ENCODE measurements around the gene PKP3. TPM values are rescaled to one million over a fixed set of nuclear protein-coding genes. Genes with fewer than 3 reads are reported as not detected.
"Not testable (repeated sequence)": the region's sequence is repeated elsewhere in the genome, so short reads cannot be mapped to it uniquely, and the experiment has no call there.

Gene PKP3
- total RNA-seq, 1 donor from 2014 or later = not detected

- H3K4me1 Mint-ChIP-seq (ENCODE audit: low read depth) = no peaks in the 10 kb centered on the region
- intact Hi-C loops (cut with micrococcal nuclease) = no loop called here
Observed at GRCh38 chr11:379205-380094, 14.6 kb upstream of the PKP3 start.

DNA sequence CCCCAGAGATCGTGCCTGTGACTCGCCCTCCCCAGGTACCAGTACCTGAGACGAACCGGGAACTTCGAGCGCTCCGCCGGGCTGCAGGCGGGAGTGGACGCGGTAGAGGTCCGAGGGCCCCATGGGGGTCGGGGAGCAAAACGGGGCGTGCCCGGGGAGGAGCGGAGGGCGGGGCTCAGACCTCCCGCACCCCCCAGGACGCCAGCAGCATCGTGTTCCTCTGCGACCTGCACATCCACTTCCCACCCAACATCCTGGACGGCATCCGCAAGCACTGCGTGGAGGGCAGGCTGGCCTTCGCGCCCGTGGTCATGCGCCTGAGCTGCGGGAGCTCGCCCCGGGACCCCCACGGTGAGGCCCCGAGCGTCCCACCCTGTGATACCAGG lies 13.9 kb upstream of the PKP3 start:
- Mint-ChIP-seq H3K27me3 (ENCODE audit: insufficient read depth) (peaks cover 6% of the 10 kb centered on the region), H3K4me1 (ENCODE audit: low read depth) (no peaks in the 10 kb centered on the region), H3K9me3 (no peaks in the 10 kb centered on the region), H3K36me3 (ENCODE audit: low read depth) (no peaks in the 10 kb centered on the region), H3K27ac (no peak overlapping the region), H3K4me3 (no peak overlapping the region)
- DNase-seq (ENCODE audit: low spot score) = no peak
- intact Hi-C loops (cut with micrococcal nuclease) = no loop called here

More at GRCh38 chr11:379205-380094, 14.6 kb upstream of the PKP3 start:
- no peaks in the 10 kb centered on the region for H3K36me3 Mint-ChIP-seq (ENCODE audit: low read depth)
- H3K4me3 Mint-ChIP-seq = no peak overlapping the region
- DNase-seq (ENCODE audit: low spot score) = no peak
- H3K9me3 Mint-ChIP-seq = no peaks in the 10 kb centered on the region
- no peak overlapping the region for H3K27ac Mint-ChIP-seq
- H3K27me3 Mint-ChIP-seq (ENCODE audit: insufficient read depth) = peaks cover 6% of the 10 kb centered on the region

DNA sequence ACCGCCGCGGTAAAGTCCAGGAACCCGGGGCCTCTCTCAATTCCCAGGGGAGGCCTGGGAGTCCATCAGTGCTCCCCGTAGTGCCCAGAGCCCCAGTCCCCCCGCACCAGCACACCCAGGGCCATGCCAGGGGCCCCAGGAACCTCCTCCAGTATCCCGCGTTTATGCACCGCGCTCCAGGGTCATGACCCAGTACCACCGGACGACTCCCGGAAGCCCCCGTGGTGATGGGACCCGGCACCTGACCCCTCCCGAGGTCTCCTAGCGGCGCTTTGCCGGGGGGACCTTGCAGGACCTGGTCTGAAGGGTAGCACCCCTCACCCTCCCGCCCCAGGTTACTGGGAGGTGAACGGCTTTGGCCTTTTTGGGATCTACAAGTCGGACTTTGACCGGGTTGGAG lies 13.5 kb upstream of the PKP3 start:
- DNase-seq (ENCODE audit: low spot score) = no peak
- H3K4me1 Mint-ChIP-seq (ENCODE audit: low read depth) = no peaks in the 10 kb centered on the region
- H3K27ac Mint-ChIP-seq = no peak overlapping the region
- no peaks in the 10 kb centered on the region for H3K36me3 Mint-ChIP-seq (ENCODE audit: low read depth)
- H3K4me3 Mint-ChIP-seq = no peak overlapping the region
- intact Hi-C loops (cut with micrococcal nuclease) = no loop called here
- H3K27me3 Mint-ChIP-seq (ENCODE audit: insufficient read depth) = peaks cover 6% of the 10 kb centered on the region
- no peaks in the 10 kb centered on the region for H3K9me3 Mint-ChIP-seq

DNA sequence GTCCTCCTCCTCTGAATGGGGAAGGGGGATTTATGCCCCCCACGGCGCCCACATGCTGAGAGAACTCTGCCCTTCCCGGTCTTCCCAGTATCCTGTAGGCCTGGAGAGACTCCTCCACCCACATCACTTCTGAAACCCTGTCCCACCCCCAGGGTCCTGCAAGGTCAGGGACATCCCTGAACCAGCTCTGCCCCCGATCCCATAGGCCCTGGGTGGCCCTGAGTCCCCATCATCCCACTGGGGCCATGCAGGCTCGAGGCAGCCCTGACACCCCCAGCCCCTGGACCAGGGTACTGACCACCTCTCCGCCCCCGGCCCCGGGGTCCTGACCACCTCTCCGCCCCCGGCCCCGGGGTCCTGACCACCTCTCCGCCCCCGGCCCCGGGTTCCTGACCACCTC lies 13.0 kb upstream of the PKP3 start:
- Mint-ChIP-seq H3K4me3 (no peak overlapping the region), H3K9me3 (no peaks in the 10 kb centered on the region), H3K36me3 (ENCODE audit: low read depth) (no peaks in the 10 kb centered on the region), H3K27ac (no peak overlapping the region), H3K4me1 (ENCODE audit: low read depth) (no peaks in the 10 kb centered on the region), H3K27me3 (ENCODE audit: insufficient read depth) (peaks cover 6% of the 10 kb centered on the region)
- no peak for DNase-seq (ENCODE audit: low spot score)
- intact Hi-C loops (cut with micrococcal nuclease) = no loop called here

- no peak overlapping the region for H3K27ac Mint-ChIP-seq
Observed at GRCh38 chr11:381501-382072, 12.4 kb upstream of the PKP3 start.

GRCh38 chr11:382081-382629 lies 11.9 kb upstream of the PKP3 start:
- peaks cover 7% of the 10 kb centered on the region for H3K9me3 Mint-ChIP-seq
- intact Hi-C loops (cut with micrococcal nuclease) = no loop called here
- no peak for DNase-seq (ENCODE audit: low spot score)
- H3K4me3 Mint-ChIP-seq = no peak overlapping the region
- H3K27me3 Mint-ChIP-seq (ENCODE audit: insufficient read depth) = peaks cover 8% of the 10 kb centered on the region
- H3K4me1 Mint-ChIP-seq (ENCODE audit: low read depth) = no peaks in the 10 kb centered on the region
- H3K27ac Mint-ChIP-seq = no peak overlapping the region
- H3K36me3 Mint-ChIP-seq (ENCODE audit: low read depth) = no peaks in the 10 kb centered on the region

More at GRCh38 chr11:381501-382072, 12.4 kb upstream of the PKP3 start:
- H3K4me1 Mint-ChIP-seq (ENCODE audit: low read depth) = no peaks in the 10 kb centered on the region
- peaks cover under 1% of the 10 kb centered on the region for H3K9me3 Mint-ChIP-seq
- no peak overlapping the region for H3K4me3 Mint-ChIP-seq
- H3K27me3 Mint-ChIP-seq (ENCODE audit: insufficient read depth) = peaks cover 6% of the 10 kb centered on the region
- no peaks in the 10 kb centered on the region for H3K36me3 Mint-ChIP-seq (ENCODE audit: low read depth)
- no peak for DNase-seq (ENCODE audit: low spot score)
- intact Hi-C loops (cut with micrococcal nuclease) = no loop called here

- no peak overlapping the region for H3K4me3 Mint-ChIP-seq
- H3K9me3 Mint-ChIP-seq = peaks cover 8% of the 10 kb centered on the region
- no peaks in the 10 kb centered on the region for H3K4me1 Mint-ChIP-seq (ENCODE audit: low read depth)
- DNase-seq (ENCODE audit: low spot score) = no peak
- H3K27me3 Mint-ChIP-seq (ENCODE audit: insufficient read depth) = peaks cover 9% of the 10 kb centered on the region
- H3K27ac Mint-ChIP-seq = no peak overlapping the region
- intact Hi-C loops (cut with micrococcal nuclease) = no loop called here
- no peaks in the 10 kb centered on the region for H3K36me3 Mint-ChIP-seq (ENCODE audit: low read depth)
Observed at GRCh38 chr11:383431-383830, 10.6 kb upstream of the PKP3 start.

DNA sequence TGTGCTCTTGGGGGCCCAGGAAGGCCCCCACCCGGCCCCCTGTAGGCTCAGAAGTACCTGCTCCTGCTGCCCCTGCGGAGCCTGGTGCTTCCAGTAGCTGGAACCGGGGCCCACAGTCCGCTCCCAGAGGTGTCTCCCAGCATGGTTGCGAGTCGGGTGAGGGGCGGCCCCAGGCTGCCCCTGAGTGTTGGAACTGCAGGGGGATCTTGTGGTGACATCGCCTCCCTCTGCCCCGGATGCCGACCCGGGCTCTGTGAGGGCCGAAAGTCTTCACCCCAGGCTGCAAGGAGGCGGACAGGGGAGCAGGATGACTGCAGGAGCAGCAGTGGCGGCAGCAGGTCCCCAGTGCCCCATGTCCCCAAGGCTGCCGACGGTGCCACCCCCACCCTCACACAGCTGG lies 9.5 kb upstream of the PKP3 start:
- H3K4me3 Mint-ChIP-seq = no peak overlapping the region
- no peak overlapping the region for H3K27ac Mint-ChIP-seq
- H3K9me3 Mint-ChIP-seq = peaks cover 8% of the 10 kb centered on the region
- no peaks in the 10 kb centered on the region for H3K36me3 Mint-ChIP-seq (ENCODE audit: low read depth)
- no peaks in the 10 kb centered on the region for H3K4me1 Mint-ChIP-seq (ENCODE audit: low read depth)
- intact Hi-C loops (cut with micrococcal nuclease) = no loop called here
- H3K27me3 Mint-ChIP-seq (ENCODE audit: insufficient read depth) = peaks cover 12% of the 10 kb centered on the region
- no peak for DNase-seq (ENCODE audit: low spot score)

- no peak overlapping the region for H3K27ac Mint-ChIP-seq
- H3K27me3 Mint-ChIP-seq (ENCODE audit: insufficient read depth) = peaks cover 12% of the 10 kb centered on the region
- H3K9me3 Mint-ChIP-seq = peaks cover 8% of the 10 kb centered on the region
- H3K36me3 Mint-ChIP-seq (ENCODE audit: low read depth) = no peaks in the 10 kb centered on the region
- no peak overlapping the region for H3K4me3 Mint-ChIP-seq
- intact Hi-C loops (cut with micrococcal nuclease) = no loop called here
- no peak for DNase-seq (ENCODE audit: low spot score)
- H3K4me1 Mint-ChIP-seq (ENCODE audit: low read depth) = no peaks in the 10 kb centered on the region
Observed at GRCh38 chr11:385594-386351, 8.2 kb upstream of the PKP3 start.

DNA sequence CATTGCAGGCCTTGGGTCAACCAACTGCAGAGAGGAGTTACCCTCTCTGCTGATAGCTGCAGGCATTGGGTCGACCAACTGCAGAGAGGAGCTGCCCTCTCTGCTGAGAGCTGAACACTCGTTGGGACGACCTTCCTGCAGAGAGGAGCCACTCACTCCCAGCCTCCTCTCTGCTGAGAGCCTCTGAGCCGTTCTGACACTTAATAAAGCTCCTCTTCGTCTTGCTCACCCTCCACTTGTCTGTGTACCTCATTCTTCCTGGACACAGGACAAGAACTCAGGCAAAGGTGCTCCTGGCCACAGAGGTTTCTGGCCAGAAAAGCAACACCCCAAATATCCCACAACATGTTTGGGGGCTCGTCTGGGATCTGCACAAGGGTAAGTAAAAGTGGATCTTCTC lies 7.5 kb upstream of the PKP3 start:
- no peaks in the 10 kb centered on the region for H3K36me3 Mint-ChIP-seq (ENCODE audit: low read depth)
- no peaks in the 10 kb centered on the region for H3K4me1 Mint-ChIP-seq (ENCODE audit: low read depth)
- DNase-seq (ENCODE audit: low spot score) = no peak
- no peak overlapping the region for H3K27ac Mint-ChIP-seq
- intact Hi-C loops (cut with micrococcal nuclease) = no loop called here
- no peak overlapping the region for H3K4me3 Mint-ChIP-seq
- peaks cover 12% of the 10 kb centered on the region for H3K27me3 Mint-ChIP-seq (ENCODE audit: insufficient read depth)
- peaks cover 8% of the 10 kb centered on the region for H3K9me3 Mint-ChIP-seq

DNA sequence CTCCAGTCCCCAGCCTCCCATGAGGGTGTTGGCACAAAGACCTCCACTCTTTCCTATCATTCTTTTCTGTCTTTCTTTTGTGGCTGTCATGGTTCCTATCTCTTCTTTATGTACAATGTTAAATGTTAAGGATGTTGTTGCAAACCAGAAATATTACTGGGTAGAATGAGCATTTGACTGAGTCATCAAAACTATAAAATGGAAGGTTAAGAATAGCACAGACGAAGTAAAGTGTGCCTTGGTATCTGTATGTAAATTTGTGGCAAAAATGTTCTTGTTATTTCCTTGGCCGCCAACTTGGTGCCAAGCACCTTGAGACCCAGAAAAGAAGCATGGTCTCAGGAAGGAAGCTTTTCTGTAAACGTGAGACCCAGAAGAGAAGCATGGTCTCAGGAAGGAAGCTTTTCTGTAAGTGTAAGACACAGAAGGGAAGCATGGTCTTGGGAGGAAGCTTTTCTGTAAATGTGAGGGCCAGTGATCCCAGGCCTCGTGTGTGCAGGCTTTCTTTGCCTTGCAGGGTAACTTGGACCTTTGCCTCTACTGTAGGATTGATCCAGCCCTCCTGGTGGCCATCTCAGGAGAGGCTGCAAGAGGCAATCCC lies 6.7 kb upstream of the PKP3 start:
- Mint-ChIP-seq H3K9me3 (peaks cover 8% of the 10 kb centered on the region), H3K36me3 (ENCODE audit: low read depth) (no peaks in the 10 kb centered on the region), H3K27me3 (ENCODE audit: insufficient read depth) (peaks cover 9% of the 10 kb centered on the region), H3K4me1 (ENCODE audit: low read depth) (no peaks in the 10 kb centered on the region), H3K4me3 (no peak overlapping the region), H3K27ac (no peak overlapping the region)
- intact Hi-C loops (cut with micrococcal nuclease) = no loop called here
- no peak for DNase-seq (ENCODE audit: low spot score)

GRCh38 chr11:389369-389768 lies 4.6 kb upstream of the PKP3 start:
- intact Hi-C loops (cut with micrococcal nuclease); H3K4me1 Mint-ChIP-seq (ENCODE audit: low read depth); H3K4me3 Mint-ChIP-seq; H3K9me3 Mint-ChIP-seq; H3K27me3 Mint-ChIP-seq (ENCODE audit: insufficient read depth); H3K27ac Mint-ChIP-seq; H3K36me3 Mint-ChIP-seq (ENCODE audit: low read depth); DNase-seq (ENCODE audit: low spot score): not testable (repeated sequence)
